ENCODE data around the gene PSMD6. TPM values are rescaled to one million over a fixed set of nuclear protein-coding genes. Genes with fewer than 3 reads are reported as not detected.

Gene PSMD6
- total and polyA plus RNA-seq, 4 experiments from 2014 or later, result 65.7 to 152 (median 97.3) TPM

DNA sequence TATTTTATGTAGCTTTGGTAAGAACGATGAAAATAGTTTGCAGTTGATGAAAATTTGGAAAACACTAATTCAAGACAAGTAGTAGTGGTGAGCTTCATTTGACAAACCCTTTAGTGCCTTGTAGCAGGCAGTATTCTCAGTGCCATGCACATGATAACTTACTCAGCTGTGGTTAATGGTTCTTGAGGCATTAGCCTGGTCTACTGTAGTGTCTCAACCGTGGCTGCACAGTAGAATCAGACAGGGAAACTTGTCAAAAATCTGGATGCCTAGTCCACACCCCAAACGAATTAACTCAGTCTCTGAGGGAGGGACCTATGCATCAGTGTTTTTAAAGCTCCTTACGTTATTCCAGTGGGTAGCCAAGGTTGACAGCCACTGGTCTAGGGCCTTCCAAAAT lies 45.4 kb downstream of the PSMD6 start:
- peaks cover 97% of the 10 kb centered on the region for H3K4me1 ChIP-seq (ENCODE audit: insufficient read depth, low read length)
- H3K27me3 ChIP-seq (ENCODE audit: insufficient read depth, low read length), result no peaks in the 10 kb centered on the region
- peaks cover 32% of the 10 kb centered on the region for H3K36me3 ChIP-seq (ENCODE audit: insufficient read depth, low read length)
- no peak for DNase-seq
- H3K9me3 Mint-ChIP-seq, result peaks cover 0 to 2% (median 0%) of the 10 kb centered on the region in 8 donors
- no peaks in the 10 kb centered on the region for H3K27me3 Mint-ChIP-seq
- peaks cover 42 to 54% of the 10 kb centered on the region in 2 donors for H3K36me3 Mint-ChIP-seq
- H3K27ac Mint-ChIP-seq, result peak overlapping the region; percentile 83 to 94 (median 91)
- H3K9me3 ChIP-seq (ENCODE audit: control insufficient read depth in 1 of 2, low read length in 2 of 2), result no peaks in the 10 kb centered on the region
- POLR2A ChIA-PET (ENCODE audit: partially characterized antibody), result interaction anchor here (1.5 to 13.9 kb wide), 4 partner anchors 11 to 25 kb away, joined by 7 to 347 read pairs (median 12); no protein-coding TSS in a partner anchor
- intact Hi-C loops (cut with micrococcal nuclease), result loop anchor here (5.0 kb wide), 1 partner anchor 116 kb away; the partner anchor contains the start of genes ATXN7 and THOC7
- peaks cover 78 to 100% (median 89%) of the 10 kb centered on the region in 4 donors for H3K4me1 Mint-ChIP-seq
- peak overlapping the region in 7 of 8 donors; percentile 54 to 89 (median 79) for H3K4me3 Mint-ChIP-seq
- H3K27ac ChIP-seq (ENCODE audit: low read depth, low read length), result peak overlapping the region; percentile 70
- CTCF ChIA-PET (ENCODE audit: partially characterized antibody), result interaction anchor here (0.6 to 29.4 kb wide), 7 partner anchors 15 to 75 kb away, joined by 3 to 875 read pairs (median 5); partner anchors contain the start of genes PSMD6 and SCAANT1
- H3K4me3 ChIP-seq (ENCODE audit: low read length in 2 of 2), result no peak overlapping the region

DNA sequence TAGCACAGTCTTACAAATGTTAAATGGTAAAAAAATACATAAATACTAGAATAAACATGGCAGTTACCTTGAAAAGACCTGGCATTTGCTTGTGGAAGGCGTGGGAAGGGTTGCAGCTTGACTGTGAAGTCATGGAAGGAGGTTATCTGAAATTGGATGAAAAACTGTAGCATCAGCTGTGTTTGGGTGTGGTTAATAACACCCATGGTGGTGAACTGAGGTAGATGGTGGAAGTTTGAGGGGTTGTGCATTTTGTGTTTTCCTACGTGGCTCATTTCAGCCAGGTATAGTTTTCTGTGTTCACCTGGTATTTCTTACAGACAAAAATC lies 46.5 kb downstream of the PSMD6 start:
- H3K4me1 Mint-ChIP-seq, result peaks cover 78 to 100% (median 89%) of the 10 kb centered on the region in 4 donors
- H3K4me3 ChIP-seq (ENCODE audit: low read length in 2 of 2), result no peak overlapping the region
- no peak for DNase-seq
- peak overlapping the region; percentile 83 to 94 (median 91) for H3K27ac Mint-ChIP-seq
- peaks cover 97% of the 10 kb centered on the region for H3K4me1 ChIP-seq (ENCODE audit: insufficient read depth, low read length)
- H3K27me3 ChIP-seq (ENCODE audit: insufficient read depth, low read length), result no peaks in the 10 kb centered on the region
- peaks cover 32 to 49% of the 10 kb centered on the region in 2 donors for H3K36me3 Mint-ChIP-seq
- CTCF ChIA-PET (ENCODE audit: partially characterized antibody), result interaction anchor here (6.7 to 29.4 kb wide), 3 partner anchors 14 to 46 kb away, joined by 40 to 875 read pairs (median 179); partner anchors contain the start of gene PSMD6
- POLR2A ChIA-PET (ENCODE audit: partially characterized antibody), result interaction anchor here (0.7 to 13.9 kb wide), 6 partner anchors 10 to 46 kb away, joined by 3 to 347 read pairs (median 6); partner anchors contain the start of gene PSMD6
- no peaks in the 10 kb centered on the region for H3K9me3 Mint-ChIP-seq
- peaks cover 24% of the 10 kb centered on the region for H3K36me3 ChIP-seq (ENCODE audit: insufficient read depth, low read length)
- no peaks in the 10 kb centered on the region for H3K27me3 Mint-ChIP-seq
- peak overlapping the region; percentile 0 for H3K27ac ChIP-seq (ENCODE audit: low read depth, low read length)
- intact Hi-C loops (cut with micrococcal nuclease), result loop anchor here (5.0 kb wide), 1 partner anchor 115 kb away; the partner anchor contains the start of genes ATXN7 and THOC7
- peak overlapping the region; percentile 8 to 89 (median 78) for H3K4me3 Mint-ChIP-seq
- no peaks in the 10 kb centered on the region for H3K9me3 ChIP-seq (ENCODE audit: control insufficient read depth in 1 of 2, low read length in 2 of 2)

DNA sequence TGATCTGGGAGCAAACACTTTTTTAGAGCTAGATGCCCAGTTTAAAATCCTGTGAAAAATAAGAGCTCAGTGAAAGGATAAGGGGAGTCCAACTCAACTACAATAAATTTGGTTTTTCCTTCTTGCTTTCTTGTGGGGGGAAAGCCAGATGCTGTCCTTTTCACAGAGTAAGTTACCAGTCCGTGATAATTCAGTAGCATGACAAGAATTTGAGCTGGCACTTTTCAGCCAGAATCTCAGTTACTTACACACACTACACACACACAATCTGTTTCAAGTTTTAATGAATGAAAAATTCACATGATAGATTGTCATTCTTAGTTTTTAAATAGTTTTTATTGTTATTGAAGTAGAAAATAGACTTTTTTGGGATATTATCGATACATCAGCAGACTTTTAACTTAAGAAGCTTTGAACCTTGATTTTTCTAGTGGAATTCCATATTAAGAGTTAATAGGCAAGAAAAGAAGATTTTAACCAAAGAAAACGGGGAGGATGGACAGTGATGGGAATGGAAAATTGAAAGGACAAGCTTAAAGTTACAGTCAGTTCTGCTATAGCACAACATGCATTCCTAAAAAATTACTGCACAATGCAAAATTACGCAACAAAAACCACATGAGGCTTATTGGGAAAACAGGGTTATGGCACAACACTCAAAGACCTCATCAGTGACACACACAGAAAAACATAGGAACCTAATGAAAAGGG lies 47.0 kb downstream of the PSMD6 start:
- CTCF ChIA-PET (ENCODE audit: partially characterized antibody), result interaction anchor here (6.7 to 29.4 kb wide), 3 partner anchors 13 to 47 kb away, joined by 40 to 875 read pairs (median 179); partner anchors contain the start of gene PSMD6
- peak overlapping the region; percentile 83 to 94 (median 91) for H3K27ac Mint-ChIP-seq
- no peak overlapping the region for H3K4me3 ChIP-seq (ENCODE audit: low read length in 2 of 2)
- H3K4me1 ChIP-seq (ENCODE audit: insufficient read depth, low read length), result peaks cover 97% of the 10 kb centered on the region
- peaks cover 32 to 44% of the 10 kb centered on the region in 2 donors for H3K36me3 Mint-ChIP-seq
- no peaks in the 10 kb centered on the region for H3K27me3 Mint-ChIP-seq
- peak overlapping the region in 7 of 8 donors; percentile 66 to 89 (median 79) for H3K4me3 Mint-ChIP-seq
- intact Hi-C loops (cut with micrococcal nuclease), result loop anchor here (5.0 kb wide), 1 partner anchor 114 kb away; the partner anchor contains the start of genes ATXN7 and THOC7
- H3K9me3 ChIP-seq (ENCODE audit: control insufficient read depth in 1 of 2, low read length in 2 of 2), result no peaks in the 10 kb centered on the region
- no peak for DNase-seq
- H3K36me3 ChIP-seq (ENCODE audit: insufficient read depth, low read length), result peaks cover 20% of the 10 kb centered on the region
- H3K9me3 Mint-ChIP-seq, result no peaks in the 10 kb centered on the region
- peaks cover 77 to 98% (median 90%) of the 10 kb centered on the region in 4 donors for H3K4me1 Mint-ChIP-seq
- POLR2A ChIA-PET (ENCODE audit: partially characterized antibody), result interaction anchor here (0.7 to 13.9 kb wide), 5 partner anchors 9 to 47 kb away, joined by 3 to 347 read pairs (median 5); partner anchors contain the start of gene PSMD6
- no peaks in the 10 kb centered on the region for H3K27me3 ChIP-seq (ENCODE audit: insufficient read depth, low read length)
- peak overlapping the region; percentile 0 for H3K27ac ChIP-seq (ENCODE audit: low read depth, low read length)

DNA sequence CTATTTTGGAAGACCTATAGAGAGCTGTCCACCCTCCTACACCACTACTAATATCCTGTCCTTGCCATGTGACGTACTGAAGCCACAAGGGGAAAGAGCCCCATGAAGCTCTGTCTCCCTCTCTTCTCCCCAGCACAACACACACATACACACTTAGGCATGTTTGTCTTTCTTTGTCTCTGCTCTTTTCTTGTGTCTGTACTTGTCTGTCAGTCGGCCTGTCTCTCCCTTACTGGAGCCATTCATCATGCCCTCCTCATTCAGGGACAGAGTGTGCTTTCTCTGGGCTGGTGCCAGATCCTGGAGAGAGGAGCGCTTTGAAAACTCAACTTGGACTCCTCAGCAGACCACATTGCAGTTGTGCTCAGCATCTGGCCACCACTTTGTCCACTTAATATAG lies 47.6 kb downstream of the PSMD6 start:
- peaks cover 14% of the 10 kb centered on the region for H3K36me3 ChIP-seq (ENCODE audit: insufficient read depth, low read length)
- no peaks in the 10 kb centered on the region for H3K27me3 Mint-ChIP-seq
- no peaks in the 10 kb centered on the region for H3K27me3 ChIP-seq (ENCODE audit: insufficient read depth, low read length)
- H3K4me3 ChIP-seq (ENCODE audit: low read length in 2 of 2), result no peak overlapping the region
- ChIA-PET CTCF (ENCODE audit: partially characterized antibody) (interaction anchor here (6.7 to 29.4 kb wide), 3 partner anchors 12 to 47 kb away, joined by 40 to 875 read pairs (median 179); partner anchors contain the start of gene PSMD6), POLR2A (ENCODE audit: partially characterized antibody) (interaction anchor here (1.0 to 13.9 kb wide), 3 partner anchors 9 to 47 kb away, joined by 3 to 347 read pairs (median 6); partner anchors contain the start of gene PSMD6)
- H3K4me1 ChIP-seq (ENCODE audit: insufficient read depth, low read length), result peaks cover 97% of the 10 kb centered on the region
- H3K4me3 Mint-ChIP-seq, result peak overlapping the region in 7 of 8 donors; percentile 19 to 84 (median 53)
- no peaks in the 10 kb centered on the region for H3K9me3 ChIP-seq (ENCODE audit: control insufficient read depth in 1 of 2, low read length in 2 of 2)
- H3K27ac Mint-ChIP-seq, result peak overlapping the region; percentile 68 to 91 (median 87)
- no peak overlapping the region for H3K27ac ChIP-seq (ENCODE audit: low read depth, low read length)
- DNase-seq, result no peak
- H3K4me1 Mint-ChIP-seq, result peaks cover 79 to 98% (median 90%) of the 10 kb centered on the region in 4 donors
- intact Hi-C loops (cut with micrococcal nuclease), result loop anchor here (5.0 kb wide), 1 partner anchor 113 kb away; the partner anchor contains the start of genes ATXN7 and THOC7
- peaks cover 27 to 40% of the 10 kb centered on the region in 2 donors for H3K36me3 Mint-ChIP-seq
- H3K9me3 Mint-ChIP-seq, result no peaks in the 10 kb centered on the region

DNA sequence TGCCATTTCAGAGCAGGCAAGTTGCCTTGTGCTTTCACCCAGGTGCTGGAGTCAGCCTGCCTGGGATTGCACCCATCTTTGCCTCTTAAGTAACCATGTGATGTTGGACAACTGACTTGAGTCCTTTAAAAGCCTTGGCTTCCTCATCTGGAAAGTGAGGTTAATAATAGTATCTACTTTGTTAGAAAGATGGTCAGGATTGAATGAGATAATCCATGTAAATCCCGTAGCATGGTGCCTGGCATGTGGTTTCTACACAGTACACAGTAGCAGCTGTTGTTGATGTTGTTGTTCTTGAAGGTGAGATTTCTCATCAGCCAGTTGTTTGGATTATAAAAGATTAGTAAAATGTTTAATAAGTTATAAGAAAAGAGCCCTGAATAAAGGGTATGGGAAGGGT lies 48.8 kb downstream of the PSMD6 start:
- Histone ChIP-seq H3K27me3 (ENCODE audit: insufficient read depth, low read length) (no peaks in the 10 kb centered on the region), H3K4me3 (ENCODE audit: low read length in 2 of 2) (no peak overlapping the region), H3K27ac (ENCODE audit: low read depth, low read length) (no peak overlapping the region), H3K36me3 (ENCODE audit: insufficient read depth, low read length) (peaks cover 9% of the 10 kb centered on the region), H3K9me3 (ENCODE audit: control insufficient read depth in 1 of 2, low read length in 2 of 2) (no peaks in the 10 kb centered on the region), H3K4me1 (ENCODE audit: insufficient read depth, low read length) (peaks cover 97% of the 10 kb centered on the region)
- Mint-ChIP-seq H3K9me3 (no peaks in the 10 kb centered on the region), H3K27ac (peak overlapping the region; percentile 45 to 84 (median 78)), H3K36me3 (peaks cover 22 to 31% of the 10 kb centered on the region in 2 donors), H3K27me3 (no peaks in the 10 kb centered on the region), H3K4me3 (peak overlapping the region; percentile 0 to 84 (median 50)), H3K4me1 (peaks cover 82 to 98% (median 90%) of the 10 kb centered on the region in 4 donors)
- POLR2A ChIA-PET (ENCODE audit: partially characterized antibody), result interaction anchor here (2.5 to 14.5 kb wide), 3 partner anchors 5 to 49 kb away, joined by 6 to 347 read pairs (median 347); partner anchors contain the start of gene PSMD6
- CTCF ChIA-PET (ENCODE audit: partially characterized antibody), result interaction anchor here (10.4 to 29.4 kb wide), 2 partner anchors 11 to 19 kb away, joined by 179 to 875 read pairs; no protein-coding TSS in a partner anchor
- intact Hi-C loops (cut with micrococcal nuclease), result no loop called here
- no peak for DNase-seq

DNA sequence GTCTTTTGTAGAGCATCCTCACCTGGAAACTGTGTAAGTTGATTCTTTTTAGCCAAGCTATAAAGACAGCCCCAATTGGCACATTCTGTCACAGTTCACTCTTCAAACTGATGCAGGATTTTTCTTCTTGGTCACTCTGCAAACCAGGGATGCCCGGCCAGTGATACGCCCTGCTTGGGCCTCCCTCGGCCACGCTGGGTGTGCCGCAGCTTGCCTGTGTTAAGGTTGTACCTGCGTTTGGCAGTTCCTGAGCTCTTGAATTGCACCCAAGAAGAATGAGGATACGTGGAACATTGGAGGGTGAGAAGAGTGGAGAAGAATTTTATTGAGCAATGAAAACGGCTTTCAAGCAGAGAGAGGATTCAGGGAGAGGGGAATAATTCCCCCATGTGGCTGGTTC lies 49.9 kb downstream of the PSMD6 start:
- peak overlapping the region; percentile 27 for H3K27ac ChIP-seq (ENCODE audit: low read depth, low read length)
- CTCF ChIA-PET (ENCODE audit: partially characterized antibody), result interaction anchor here (2.6 to 29.4 kb wide), 3 partner anchors 10 to 20 kb away, joined by 10 to 875 read pairs (median 179); no protein-coding TSS in a partner anchor
- Mint-ChIP-seq H3K36me3 (peaks cover 25 to 30% of the 10 kb centered on the region in 2 donors), H3K27me3 (no peaks in the 10 kb centered on the region), H3K4me3 (peak overlapping the region in 7 of 8 donors; percentile 34 to 76 (median 70)), H3K4me1 (peaks cover 76 to 97% (median 84%) of the 10 kb centered on the region in 4 donors), H3K27ac (peak overlapping the region; percentile 50 to 95 (median 88)), H3K9me3 (no peaks in the 10 kb centered on the region)
- H3K27me3 ChIP-seq (ENCODE audit: insufficient read depth, low read length), result no peaks in the 10 kb centered on the region
- no peak overlapping the region for H3K4me3 ChIP-seq (ENCODE audit: low read length in 2 of 2)
- H3K36me3 ChIP-seq (ENCODE audit: insufficient read depth, low read length), result peaks cover 9% of the 10 kb centered on the region
- H3K4me1 ChIP-seq (ENCODE audit: insufficient read depth, low read length), result peaks cover 92% of the 10 kb centered on the region
- intact Hi-C loops (cut with micrococcal nuclease), result no loop called here
- DNase-seq, result no peak
- POLR2A ChIA-PET (ENCODE audit: partially characterized antibody), result interaction anchor here (1.0 to 14.5 kb wide), 4 partner anchors 6 to 62 kb away, joined by 3 to 347 read pairs (median 177); partner anchors contain the start of gene SCAANT1
- H3K9me3 ChIP-seq (ENCODE audit: control insufficient read depth in 1 of 2, low read length in 2 of 2), result no peaks in the 10 kb centered on the region
